ENCODE data around the gene PTPRN2.

Gene PTPRN2

DNA sequence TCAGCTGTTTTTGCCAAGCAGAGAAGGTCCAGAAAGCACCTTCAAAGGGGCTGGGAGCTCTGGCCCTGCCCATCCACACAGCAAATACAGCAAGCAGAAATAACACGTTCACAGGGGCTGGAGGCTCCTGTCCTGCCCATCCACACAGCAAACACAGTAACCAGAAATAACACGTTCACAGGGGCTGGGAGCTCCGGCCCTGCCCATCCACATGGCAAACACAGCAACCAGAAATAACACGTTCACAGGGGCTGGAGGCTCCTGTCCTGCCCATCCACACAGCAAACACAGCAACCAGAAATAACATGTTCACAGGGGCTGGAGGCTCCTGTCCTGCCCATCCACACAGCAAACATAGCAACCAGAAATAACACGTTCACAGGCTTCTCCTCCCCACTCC is 558.1 kb downstream of the PTPRN2 start:
- H3K4me3 ChIP-seq (ENCODE audit: low read depth in 1 of 2, low read length in 2 of 2), result no peak overlapping the region
- no peaks in the 10 kb centered on the region for H3K4me1 ChIP-seq (ENCODE audit: insufficient read depth, low read length)
- no peaks in the 10 kb centered on the region for H3K36me3 ChIP-seq (ENCODE audit: insufficient read depth, low read length)
- H3K27ac ChIP-seq (ENCODE audit: low read depth, low read length), result no peak overlapping the region
- no peak overlapping the region for H3K9ac ChIP-seq (ENCODE audit: low read length)
- no peaks in the 10 kb centered on the region for H3K9me3 ChIP-seq (ENCODE audit: low read length)
- H3K27me3 ChIP-seq (ENCODE audit: control insufficient read depth in 1 of 2, insufficient read depth in 2 of 2, low read length in 2 of 2), result no peaks in the 10 kb centered on the region

DNA sequence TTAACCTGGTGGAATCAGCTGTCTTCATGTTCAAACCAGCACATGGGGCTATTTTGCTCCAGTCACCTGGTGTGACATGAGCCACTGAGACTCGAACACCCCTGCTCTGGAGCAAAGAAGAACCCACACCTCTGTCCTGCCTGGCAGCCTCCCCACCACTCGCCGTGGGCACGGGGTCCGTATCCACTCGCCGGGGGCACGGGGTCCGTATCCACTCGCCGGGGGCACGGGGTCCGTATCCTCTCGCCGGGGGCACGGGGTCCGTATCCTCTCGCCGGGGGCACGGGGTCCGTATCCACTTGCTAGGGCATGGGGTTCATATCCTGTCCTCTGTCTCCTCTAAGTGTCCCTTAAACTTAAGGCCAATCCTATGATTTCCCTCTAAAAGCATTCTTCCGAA is 558.7 kb downstream of the PTPRN2 start:
- no peak overlapping the region for H3K27ac ChIP-seq (ENCODE audit: low read depth, low read length)
- H3K9me3 ChIP-seq (ENCODE audit: low read length), result no peaks in the 10 kb centered on the region
- no peak overlapping the region for H3K9ac ChIP-seq (ENCODE audit: low read length)
- H3K4me1 ChIP-seq (ENCODE audit: insufficient read depth, low read length), result no peaks in the 10 kb centered on the region
- H3K27me3 ChIP-seq (ENCODE audit: control insufficient read depth in 1 of 2, insufficient read depth in 2 of 2, low read length in 2 of 2), result no peaks in the 10 kb centered on the region
- H3K4me3 ChIP-seq (ENCODE audit: low read depth in 1 of 2, low read length in 2 of 2), result no peak overlapping the region
- no peaks in the 10 kb centered on the region for H3K36me3 ChIP-seq (ENCODE audit: insufficient read depth, low read length)

GRCh38 chr7:158028290-158028941 is 559.2 kb downstream of the PTPRN2 start:
- no peak overlapping the region for H3K27ac ChIP-seq (ENCODE audit: low read depth, low read length)
- no peak overlapping the region for H3K9ac ChIP-seq (ENCODE audit: low read length)
- H3K36me3 ChIP-seq (ENCODE audit: insufficient read depth, low read length), result no peaks in the 10 kb centered on the region
- no peak overlapping the region for H3K4me3 ChIP-seq (ENCODE audit: low read depth in 1 of 2, low read length in 2 of 2)
- H3K27me3 ChIP-seq (ENCODE audit: control insufficient read depth in 1 of 2, insufficient read depth in 2 of 2, low read length in 2 of 2), result no peaks in the 10 kb centered on the region
- H3K4me1 ChIP-seq (ENCODE audit: insufficient read depth, low read length), result no peaks in the 10 kb centered on the region
- H3K9me3 ChIP-seq (ENCODE audit: low read length), result no peaks in the 10 kb centered on the region

GRCh38 chr7:158027646-158028045 is 560.0 kb downstream of the PTPRN2 start:
- no peaks in the 10 kb centered on the region for H3K36me3 ChIP-seq (ENCODE audit: insufficient read depth, low read length)
- H3K4me1 ChIP-seq (ENCODE audit: insufficient read depth, low read length), result no peaks in the 10 kb centered on the region
- no peak overlapping the region for H3K4me3 ChIP-seq (ENCODE audit: low read depth in 1 of 2, low read length in 2 of 2)
- no peaks in the 10 kb centered on the region for H3K27me3 ChIP-seq (ENCODE audit: control insufficient read depth in 1 of 2, insufficient read depth in 2 of 2, low read length in 2 of 2)
- no peak overlapping the region for H3K27ac ChIP-seq (ENCODE audit: low read depth, low read length)
- H3K9me3 ChIP-seq (ENCODE audit: low read length), result no peaks in the 10 kb centered on the region
- H3K9ac ChIP-seq (ENCODE audit: low read length), result no peak overlapping the region

DNA sequence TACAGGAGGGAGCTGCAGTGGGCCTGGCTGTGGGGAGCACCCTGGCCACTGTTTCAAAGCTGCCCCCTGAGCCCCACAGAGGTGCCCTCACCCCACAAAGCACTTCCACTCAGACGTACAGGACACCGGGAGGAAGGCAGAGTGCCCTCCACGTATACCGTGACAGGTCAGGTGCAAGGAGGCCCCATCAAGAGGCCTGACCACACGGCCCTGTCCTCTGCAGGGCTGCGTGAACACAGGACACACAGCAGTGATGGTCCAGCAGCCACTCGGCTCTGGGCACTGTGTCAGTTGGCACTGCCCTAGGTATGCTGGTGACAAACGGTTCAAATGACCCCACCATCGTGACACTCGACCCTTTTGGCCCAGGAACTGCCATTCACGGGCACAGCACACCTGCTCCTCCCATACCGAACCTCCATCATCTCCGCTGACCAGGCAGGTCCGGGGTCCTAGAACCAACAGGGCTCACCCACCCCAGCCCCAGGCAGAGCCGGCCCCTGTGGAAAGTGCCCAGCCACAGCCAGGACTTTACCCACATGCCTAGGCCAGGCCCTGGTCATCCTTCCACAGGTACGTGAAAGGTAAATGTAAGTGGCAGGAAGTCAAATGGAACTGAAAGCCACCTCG is 560.9 kb downstream of the PTPRN2 start:
- H3K4me1 ChIP-seq (ENCODE audit: insufficient read depth, low read length), result no peaks in the 10 kb centered on the region
- H3K4me3 ChIP-seq (ENCODE audit: low read depth in 1 of 2, low read length in 2 of 2), result no peak overlapping the region
- no peaks in the 10 kb centered on the region for H3K27me3 ChIP-seq (ENCODE audit: control insufficient read depth in 1 of 2, insufficient read depth in 2 of 2, low read length in 2 of 2)
- H3K36me3 ChIP-seq (ENCODE audit: insufficient read depth, low read length), result no peaks in the 10 kb centered on the region
- no peaks in the 10 kb centered on the region for H3K9me3 ChIP-seq (ENCODE audit: low read length)
- H3K27ac ChIP-seq (ENCODE audit: low read depth, low read length), result no peak overlapping the region
- no peak overlapping the region for H3K9ac ChIP-seq (ENCODE audit: low read length)

- Histone ChIP-seq H3K4me3 (ENCODE audit: low read depth in 1 of 2, low read length in 2 of 2) (no peak overlapping the region), H3K27ac (ENCODE audit: low read depth, low read length) (no peak overlapping the region), H3K36me3 (ENCODE audit: insufficient read depth, low read length) (no peaks in the 10 kb centered on the region), H3K27me3 (ENCODE audit: control insufficient read depth in 1 of 2, insufficient read depth in 2 of 2, low read length in 2 of 2) (no peaks in the 10 kb centered on the region), H3K4me1 (ENCODE audit: insufficient read depth, low read length) (no peaks in the 10 kb centered on the region), H3K9me3 (ENCODE audit: low read length) (no peaks in the 10 kb centered on the region), H3K9ac (ENCODE audit: low read length) (no peak overlapping the region)
Observed at GRCh38 chr7:158025686-158026600, 561.7 kb downstream of the PTPRN2 start.

- no peaks in the 10 kb centered on the region for H3K4me1 ChIP-seq (ENCODE audit: insufficient read depth, low read length)
- H3K36me3 ChIP-seq (ENCODE audit: insufficient read depth, low read length), result no peaks in the 10 kb centered on the region
- no peaks in the 10 kb centered on the region for H3K9me3 ChIP-seq (ENCODE audit: low read length)
- no peak overlapping the region for H3K4me3 ChIP-seq (ENCODE audit: low read depth in 1 of 2, low read length in 2 of 2)
- no peaks in the 10 kb centered on the region for H3K27me3 ChIP-seq (ENCODE audit: control insufficient read depth in 1 of 2, insufficient read depth in 2 of 2, low read length in 2 of 2)
- no peak overlapping the region for H3K27ac ChIP-seq (ENCODE audit: low read depth, low read length)
- no peak overlapping the region for H3K9ac ChIP-seq (ENCODE audit: low read length)
Observed at GRCh38 chr7:158024881-158025280, 562.7 kb downstream of the PTPRN2 start.

GRCh38 chr7:158024351-158024715 is 563.3 kb downstream of the PTPRN2 start:
- Histone ChIP-seq H3K27me3 (ENCODE audit: control insufficient read depth in 1 of 2, insufficient read depth in 2 of 2, low read length in 2 of 2) (no peaks in the 10 kb centered on the region), H3K4me1 (ENCODE audit: insufficient read depth, low read length) (no peaks in the 10 kb centered on the region), H3K9ac (ENCODE audit: low read length) (no peak overlapping the region), H3K9me3 (ENCODE audit: low read length) (no peaks in the 10 kb centered on the region), H3K27ac (ENCODE audit: low read depth, low read length) (no peak overlapping the region), H3K36me3 (ENCODE audit: insufficient read depth, low read length) (no peaks in the 10 kb centered on the region), H3K4me3 (ENCODE audit: low read depth in 1 of 2, low read length in 2 of 2) (no peak overlapping the region)

- Histone ChIP-seq H3K36me3 (ENCODE audit: insufficient read depth, low read length) (no peaks in the 10 kb centered on the region), H3K4me1 (ENCODE audit: insufficient read depth, low read length) (no peaks in the 10 kb centered on the region), H3K9me3 (ENCODE audit: low read length) (no peaks in the 10 kb centered on the region), H3K27me3 (ENCODE audit: control insufficient read depth in 1 of 2, insufficient read depth in 2 of 2, low read length in 2 of 2) (no peaks in the 10 kb centered on the region), H3K9ac (ENCODE audit: low read length) (no peak overlapping the region), H3K27ac (ENCODE audit: low read depth, low read length) (no peak overlapping the region), H3K4me3 (ENCODE audit: low read depth in 1 of 2, low read length in 2 of 2) (no peak overlapping the region)
Observed at GRCh38 chr7:158023681-158024350, 563.8 kb downstream of the PTPRN2 start.

DNA sequence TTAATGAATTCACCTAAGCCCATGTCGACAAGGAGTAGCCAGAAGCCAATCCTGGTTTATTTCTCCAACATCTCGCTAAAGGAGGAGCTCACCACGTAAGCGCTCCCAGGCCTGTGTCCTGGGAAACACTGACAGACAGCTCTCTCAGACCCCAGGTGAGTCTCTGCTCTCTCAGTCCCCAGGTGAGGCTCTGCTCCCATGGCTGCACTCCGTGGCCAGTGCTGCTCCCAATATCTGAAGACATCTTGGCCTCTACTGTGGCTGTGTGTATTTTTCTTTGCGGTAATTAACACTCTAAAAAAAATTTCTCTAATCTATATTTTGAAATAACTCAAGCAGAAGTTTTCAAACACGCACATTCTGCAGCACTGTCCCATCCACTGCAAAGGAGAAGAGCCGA is 564.5 kb downstream of the PTPRN2 start:
- Histone ChIP-seq H3K9me3 (ENCODE audit: low read length) (no peaks in the 10 kb centered on the region), H3K27me3 (ENCODE audit: control insufficient read depth in 1 of 2, insufficient read depth in 2 of 2, low read length in 2 of 2) (no peaks in the 10 kb centered on the region), H3K9ac (ENCODE audit: low read length) (no peak overlapping the region), H3K27ac (ENCODE audit: low read depth, low read length) (no peak overlapping the region), H3K4me3 (ENCODE audit: low read depth in 1 of 2, low read length in 2 of 2) (no peak overlapping the region), H3K4me1 (ENCODE audit: insufficient read depth, low read length) (no peaks in the 10 kb centered on the region), H3K36me3 (ENCODE audit: insufficient read depth, low read length) (no peaks in the 10 kb centered on the region)

- H3K9ac ChIP-seq (ENCODE audit: low read length), result no peak overlapping the region
- H3K27ac ChIP-seq (ENCODE audit: low read depth, low read length), result no peak overlapping the region
- no peaks in the 10 kb centered on the region for H3K27me3 ChIP-seq (ENCODE audit: control insufficient read depth in 1 of 2, insufficient read depth in 2 of 2, low read length in 2 of 2)
- H3K4me1 ChIP-seq (ENCODE audit: insufficient read depth, low read length), result no peaks in the 10 kb centered on the region
- H3K9me3 ChIP-seq (ENCODE audit: low read length), result no peaks in the 10 kb centered on the region
- H3K36me3 ChIP-seq (ENCODE audit: insufficient read depth, low read length), result no peaks in the 10 kb centered on the region
- H3K4me3 ChIP-seq (ENCODE audit: low read depth in 1 of 2, low read length in 2 of 2), result no peak overlapping the region
Observed at GRCh38 chr7:158022601-158023000, 565.0 kb downstream of the PTPRN2 start.

Data from muscle layer of colon (tissue), 2 donors.